Body of pancreas (tissue), 4 donors: ENCODE results near the gene SLC22A15. TPM values are rescaled to one million over a fixed set of nuclear protein-coding genes. Genes with fewer than 3 reads are reported as not detected.

Experiments used
- ATAC-seq: fragments of 150-250 bp; one replicate; pipeline ENCODE4 v1.9.1; 2016
- DNase-seq, 4 donors: peaks; one replicate each; pipeline ENCODE4 v3.0.0-alpha.2; 2019
- H3K27ac ChIP-seq, 4 donors: fragments of 200-600 bp; sonication (generic); 1 replicate in 3 of 4; 2 replicates in 1 of 4; pipeline versions ENCODE4 v1.5.1 to v1.6.1; 2016 to 2019; ENCODE audit warnings: mild to moderate bottlenecking in 1 of 4, mixed read lengths in 1 of 4, moderate library complexity in 1 of 4
- H3K27me3 ChIP-seq, 2 donors: fragments of 200-600 bp; sonication (generic); one replicate each; pipeline ENCODE4 v1.6.0; 2016; ENCODE audit warnings: mild to moderate bottlenecking in 1 of 2
- H3K36me3 ChIP-seq, 2 donors: fragments of 200-600 bp; sonication (generic); replicated peaks in 1 of 2; 2 replicates each; pipeline ENCODE4 v1.5.1; 2016; ENCODE audit warnings: low read depth in 2 of 2; ENCODE audit not compliant: insufficient read depth in 1 of 2
- H3K4me1 ChIP-seq: fragments of 200-600 bp; sonication (generic); one replicate; pipeline ENCODE4 v1.6.0; 2016
- H3K4me3 ChIP-seq, 2 donors: fragments of 200-600 bp; sonication (generic); 1 replicate in 1 of 2; 2 replicates in 1 of 2; pipeline ENCODE4 v1.5.1; 2016 to 2019
- H3K9me3 ChIP-seq, 3 donors: fragments of 200-600 bp; sonication (generic); 1 replicate in 2 of 3; 2 replicates in 1 of 3; pipeline ENCODE4 v1.5.1; 2016
- POLR2A ChIP-seq, 3 donors: fragments of 450-650 bp; IDR thresholded peaks; one replicate each; pipeline ENCODE4 v1.6.1; 2016; ENCODE audit warnings: antibody characterized with exemption in 3 of 3, mild to moderate bottlenecking in 2 of 3
- WGBS, 2 donors: methylation state at CpG; one replicate each; pipeline ENCODE4 v1.1.5; 2017; 5-methylcytosine and 5-hydroxymethylcytosine counted together
- intact Hi-C: fragments of 100-400 bp; cut with DNase I; formaldehyde crosslinking; loops from one replicate; pipeline ENCODE4 v1.15.1; 2023
- total RNA-seq, 2 donors: library from RNA; depleted of rRNA; stranded (reverse); fragments of >200 nt; gene quantifications; one replicate each; pipeline ENCODE4 v1.1.0, GENCODE V29; 2016
- TF ChIP-seq, protein P1 (sequence below), 7 experiments: fragments of 450-650 bp in 4 of 7; fragments of 200-600 bp in 3 of 7; sonication (generic) in 3 of 7; IDR thresholded peaks; one replicate each; pipeline ENCODE4 v1.5.1; 2016 to 2019; ENCODE audit warnings: antibody characterized with exemption in 7 of 7

Gene SLC22A15
- total RNA-seq, 2 donors from 2014 or later, result 7.9 to 8.8 TPM

GRCh38 chr1:116008656-116009390 is 32.5 kb downstream of the SLC22A15 start:
- no peaks in the 10 kb centered on the region for H3K4me1 ChIP-seq
- H3K4me3 ChIP-seq, result no peak overlapping the region
- no peaks in the 10 kb centered on the region for H3K27me3 ChIP-seq
- no peak for ATAC-seq
- DNase-seq, result peak in 1 of 4 donors; percentile 12
- TF ChIP-seq POLR2A (IDR thresholded peaks at IDR 0.05), result no peak
- TF ChIP-seq, protein P1, sequence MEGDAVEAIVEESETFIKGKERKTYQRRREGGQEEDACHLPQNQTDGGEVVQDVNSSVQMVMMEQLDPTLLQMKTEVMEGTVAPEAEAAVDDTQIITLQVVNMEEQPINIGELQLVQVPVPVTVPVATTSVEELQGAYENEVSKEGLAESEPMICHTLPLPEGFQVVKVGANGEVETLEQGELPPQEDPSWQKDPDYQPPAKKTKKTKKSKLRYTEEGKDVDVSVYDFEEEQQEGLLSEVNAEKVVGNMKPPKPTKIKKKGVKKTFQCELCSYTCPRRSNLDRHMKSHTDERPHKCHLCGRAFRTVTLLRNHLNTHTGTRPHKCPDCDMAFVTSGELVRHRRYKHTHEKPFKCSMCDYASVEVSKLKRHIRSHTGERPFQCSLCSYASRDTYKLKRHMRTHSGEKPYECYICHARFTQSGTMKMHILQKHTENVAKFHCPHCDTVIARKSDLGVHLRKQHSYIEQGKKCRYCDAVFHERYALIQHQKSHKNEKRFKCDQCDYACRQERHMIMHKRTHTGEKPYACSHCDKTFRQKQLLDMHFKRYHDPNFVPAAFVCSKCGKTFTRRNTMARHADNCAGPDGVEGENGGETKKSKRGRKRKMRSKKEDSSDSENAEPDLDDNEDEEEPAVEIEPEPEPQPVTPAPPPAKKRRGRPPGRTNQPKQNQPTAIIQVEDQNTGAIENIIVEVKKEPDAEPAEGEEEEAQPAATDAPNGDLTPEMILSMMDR (IDR thresholded peaks at IDR 0.05), result no peak
- WGBS, 2 donors, result 70 to 77% methylated on average over 6 of the region's 6 CpGs
- intact Hi-C loops, result no loop called here
- no peak overlapping the region for H3K27ac ChIP-seq
- no peaks in the 10 kb centered on the region for H3K36me3 ChIP-seq
- H3K9me3 ChIP-seq, result no peaks in the 10 kb centered on the region

DNA sequence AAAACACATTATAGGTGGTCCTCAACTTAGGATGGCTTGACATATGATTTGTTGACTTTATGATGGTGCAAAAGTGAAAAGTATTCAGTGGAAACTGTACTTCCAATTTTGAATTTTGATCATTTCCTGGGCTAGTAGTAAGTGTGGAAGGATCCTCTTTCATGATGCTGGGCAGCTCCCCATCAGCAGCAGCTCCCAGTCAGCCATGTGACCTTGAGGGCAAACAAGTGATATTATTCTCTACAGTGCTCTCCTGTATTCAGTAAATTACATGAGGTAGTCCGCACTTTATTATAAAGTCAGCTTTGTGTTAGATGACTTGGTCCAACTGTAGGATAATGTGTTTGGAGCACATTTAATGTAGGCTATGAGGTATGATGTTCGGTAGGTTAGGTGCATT is 36.4 kb downstream of the SLC22A15 start:
- no peak for ATAC-seq
- TF ChIP-seq, protein P1 (IDR thresholded peaks at IDR 0.05), result no peak

GRCh38 chr1:116015679-116016078 is 39.4 kb downstream of the SLC22A15 start:
- WGBS, 2 donors, result 24 to 36% methylated on average over 1 of the region's 1 CpG
- ATAC-seq (no peak), DNase-seq (no peak)
- Histone ChIP-seq H3K27me3 (no peaks in the 10 kb centered on the region), H3K4me1 (peaks cover 8% of the 10 kb centered on the region), H3K4me3 (no peak overlapping the region), H3K27ac (no peak overlapping the region), H3K9me3 (no peaks in the 10 kb centered on the region), H3K36me3 (no peaks in the 10 kb centered on the region)
- intact Hi-C loops, result no loop called here
- no peak for TF ChIP-seq POLR2A (IDR thresholded peaks at IDR 0.05)
- TF ChIP-seq, protein P1 (IDR thresholded peaks at IDR 0.05), result no peak

More for the DNA sequence above, 36.4 kb downstream of the SLC22A15 start:
- Histone ChIP-seq H3K4me3 (no peak overlapping the region), H3K9me3 (no peaks in the 10 kb centered on the region), H3K27me3 (no peaks in the 10 kb centered on the region), H3K36me3 (no peaks in the 10 kb centered on the region), H3K4me1 (peaks cover 8% of the 10 kb centered on the region), H3K27ac (no peak overlapping the region)
- no peak for DNase-seq
- intact Hi-C loops, result no loop called here
- 100% methylated on average over 2 of the region's 2 CpGs for WGBS, 2 donors

GRCh38 chr1:116018007-116018406 is 41.7 kb downstream of the SLC22A15 start:
- Histone ChIP-seq H3K4me1 (peaks cover 8% of the 10 kb centered on the region), H3K9me3 (no peaks in the 10 kb centered on the region), H3K27me3 (no peaks in the 10 kb centered on the region), H3K36me3 (no peaks in the 10 kb centered on the region), H3K4me3 (no peak overlapping the region), H3K27ac (no peak overlapping the region)
- DNase-seq (no peak), ATAC-seq (no peak)
- intact Hi-C loops, result no loop called here
- TF ChIP-seq, protein P1 (IDR thresholded peaks at IDR 0.05), result no peak
- TF ChIP-seq POLR2A (IDR thresholded peaks at IDR 0.05), result no peak
- WGBS, 2 donors, result 88 to 89% methylated on average over 5 of the region's 5 CpGs
